HEK293 (cell line): ENCODE data around the gene MRO.

Experiments used
- BCL11A ChIP-seq: fragments of 450-650 bp; formaldehyde crosslinking; IDR thresholded peaks from 2 replicates; pipeline ENCODE4 v1.5.1; 2016; ENCODE audit warnings: low read depth, missing biosample characterization, missing genetic modification characterization
- BCL11B ChIP-seq: fragments of 450-650 bp; formaldehyde crosslinking; IDR thresholded peaks from 2 replicates; pipeline ENCODE4 v1.5.1; 2016; ENCODE audit warnings: low read depth, missing biosample characterization, missing genetic modification characterization
- BCL6B ChIP-seq: fragments of 450-650 bp; formaldehyde crosslinking; IDR thresholded peaks from 2 replicates; pipeline ENCODE4 v1.5.1; 2017; ENCODE audit warnings: missing biosample characterization, missing genetic modification characterization
- GLI4 ChIP-seq: fragments of 450-650 bp; formaldehyde crosslinking; IDR thresholded peaks from 2 replicates; pipeline ENCODE4 v1.5.1; 2016; ENCODE audit warnings: missing biosample characterization, missing genetic modification characterization
- HIC1 ChIP-seq: fragments of 450-650 bp; formaldehyde crosslinking; IDR thresholded peaks from 2 replicates; pipeline ENCODE4 v1.5.1; 2016; ENCODE audit warnings: missing biosample characterization, missing genetic modification characterization
- KLF16 ChIP-seq: fragments of 450-650 bp; formaldehyde crosslinking; IDR thresholded peaks from 2 replicates; pipeline ENCODE4 v1.5.1; 2017; ENCODE audit warnings: missing biosample characterization, missing genetic modification characterization
- KLF9 ChIP-seq: fragments of 450-650 bp; formaldehyde crosslinking; IDR thresholded peaks from 2 replicates; pipeline ENCODE4 v1.5.1; 2016; ENCODE audit warnings: missing biosample characterization, missing genetic modification characterization, low read depth
- SP3 ChIP-seq: fragments of 450-650 bp; formaldehyde crosslinking; IDR thresholded peaks from 2 replicates; pipeline ENCODE4 v1.5.1; 2016; ENCODE audit warnings: missing biosample characterization, missing genetic modification characterization
- ZNF114 ChIP-seq: fragments of 450-650 bp; formaldehyde crosslinking; IDR thresholded peaks from 2 replicates; pipeline ENCODE4 v1.5.0; 2017; ENCODE audit warnings: missing biosample characterization, missing genetic modification characterization
- ZNF138 ChIP-seq: fragments of 450-650 bp; formaldehyde crosslinking; IDR thresholded peaks from 2 replicates; pipeline ENCODE4 v1.5.1; 2016; ENCODE audit warnings: missing biosample characterization, missing genetic modification characterization, borderline replicate concordance
- ZNF16 ChIP-seq: fragments of 450-650 bp; formaldehyde crosslinking; IDR thresholded peaks from 2 replicates; pipeline ENCODE4 v1.5.1; 2016; ENCODE audit warnings: low read depth, missing biosample characterization, missing genetic modification characterization
- ZNF214 ChIP-seq: fragments of 450-650 bp; formaldehyde crosslinking; IDR thresholded peaks from 2 replicates; pipeline ENCODE4 v1.5.1; 2017; ENCODE audit warnings: missing biosample characterization, mild to moderate bottlenecking, missing genetic modification characterization, borderline replicate concordance
- ZNF24 ChIP-seq: fragments of 450-650 bp; formaldehyde crosslinking; IDR thresholded peaks from 2 replicates; pipeline ENCODE4 v1.5.1; 2016; ENCODE audit warnings: missing biosample characterization, missing genetic modification characterization
- ZNF391 ChIP-seq: fragments of 450-650 bp; formaldehyde crosslinking; IDR thresholded peaks from 2 replicates; pipeline ENCODE4 v1.5.1; 2016; ENCODE audit warnings: low read depth, missing biosample characterization, missing genetic modification characterization, borderline replicate concordance
- ZNF416 ChIP-seq: fragments of 450-650 bp; formaldehyde crosslinking; IDR thresholded peaks from 2 replicates; pipeline ENCODE4 v1.5.1; 2016; ENCODE audit warnings: missing biosample characterization, missing genetic modification characterization
- ZNF426 ChIP-seq: fragments of 450-650 bp; formaldehyde crosslinking; IDR thresholded peaks from 2 replicates; pipeline ENCODE4 v1.5.1; 2017; ENCODE audit warnings: missing biosample characterization, missing genetic modification characterization, mild to moderate bottlenecking, inconsistent platforms, moderate library complexity
- ZNF449 ChIP-seq: fragments of 450-650 bp; formaldehyde crosslinking; IDR thresholded peaks from 2 replicates; pipeline ENCODE4 v1.5.1; 2017; ENCODE audit warnings: missing biosample characterization, mild to moderate bottlenecking, missing genetic modification characterization, moderate library complexity
- ZNF510 ChIP-seq: fragments of 450-650 bp; formaldehyde crosslinking; IDR thresholded peaks from 2 replicates; pipeline ENCODE4 v1.5.1; 2018; ENCODE audit warnings: mild to moderate bottlenecking, missing genetic modification characterization, missing biosample characterization; ENCODE audit not compliant: insufficient replicate concordance
- ZNF548 ChIP-seq: fragments of 450-650 bp; formaldehyde crosslinking; IDR thresholded peaks from 2 replicates; pipeline ENCODE4 v1.5.1; 2016; ENCODE audit warnings: missing biosample characterization, missing genetic modification characterization
- ZNF585B ChIP-seq: fragments of 450-650 bp; formaldehyde crosslinking; IDR thresholded peaks from 2 replicates; pipeline ENCODE4 v1.5.1; 2016; ENCODE audit warnings: missing biosample characterization, missing genetic modification characterization
- ZNF629 ChIP-seq: fragments of 450-650 bp; formaldehyde crosslinking; IDR thresholded peaks from 2 replicates; pipeline ENCODE4 v1.5.1; 2017; ENCODE audit warnings: missing biosample characterization, missing genetic modification characterization
- ZNF660 ChIP-seq: fragments of 450-650 bp; IDR thresholded peaks from 2 replicates; pipeline ENCODE4 v1.5.1; 2018; ENCODE audit warnings: missing biosample characterization, mild to moderate bottlenecking, missing genetic modification characterization
- ZNF664 ChIP-seq: fragments of 450-650 bp; formaldehyde crosslinking; IDR thresholded peaks from 2 replicates; pipeline ENCODE4 v1.5.1; 2016; ENCODE audit warnings: missing biosample characterization, missing genetic modification characterization
- ZNF768 ChIP-seq: fragments of 450-650 bp; formaldehyde crosslinking; IDR thresholded peaks from 2 replicates; pipeline ENCODE4 v1.5.1; 2018; ENCODE audit warnings: missing biosample characterization, mild to moderate bottlenecking, missing genetic modification characterization
- ZSCAN5A ChIP-seq: fragments of 450-650 bp; formaldehyde crosslinking; IDR thresholded peaks from 2 replicates; pipeline ENCODE4 v1.5.1; 2016; ENCODE audit warnings: missing biosample characterization, missing genetic modification characterization
- TF ChIP-seq, protein P1 (sequence below): fragments of 450-650 bp; IDR thresholded peaks from 2 replicates; pipeline ENCODE4 v1.5.1; 2018; ENCODE audit warnings: missing biosample characterization, missing genetic modification characterization
- TF ChIP-seq, protein P2 (sequence below): fragments of 450-650 bp; formaldehyde crosslinking; IDR thresholded peaks from 2 replicates; pipeline ENCODE4 v1.5.1; 2017; ENCODE audit warnings: missing biosample characterization, missing genetic modification characterization
- TF ChIP-seq, protein P3 (sequence below): fragments of 450-650 bp; formaldehyde crosslinking; optimal IDR thresholded peaks from 2 replicates; pipeline ENCODE3; 2016; ENCODE audit warnings: missing biosample characterization, mild to moderate bottlenecking, missing genetic modification characterization

Gene MRO

DNA sequence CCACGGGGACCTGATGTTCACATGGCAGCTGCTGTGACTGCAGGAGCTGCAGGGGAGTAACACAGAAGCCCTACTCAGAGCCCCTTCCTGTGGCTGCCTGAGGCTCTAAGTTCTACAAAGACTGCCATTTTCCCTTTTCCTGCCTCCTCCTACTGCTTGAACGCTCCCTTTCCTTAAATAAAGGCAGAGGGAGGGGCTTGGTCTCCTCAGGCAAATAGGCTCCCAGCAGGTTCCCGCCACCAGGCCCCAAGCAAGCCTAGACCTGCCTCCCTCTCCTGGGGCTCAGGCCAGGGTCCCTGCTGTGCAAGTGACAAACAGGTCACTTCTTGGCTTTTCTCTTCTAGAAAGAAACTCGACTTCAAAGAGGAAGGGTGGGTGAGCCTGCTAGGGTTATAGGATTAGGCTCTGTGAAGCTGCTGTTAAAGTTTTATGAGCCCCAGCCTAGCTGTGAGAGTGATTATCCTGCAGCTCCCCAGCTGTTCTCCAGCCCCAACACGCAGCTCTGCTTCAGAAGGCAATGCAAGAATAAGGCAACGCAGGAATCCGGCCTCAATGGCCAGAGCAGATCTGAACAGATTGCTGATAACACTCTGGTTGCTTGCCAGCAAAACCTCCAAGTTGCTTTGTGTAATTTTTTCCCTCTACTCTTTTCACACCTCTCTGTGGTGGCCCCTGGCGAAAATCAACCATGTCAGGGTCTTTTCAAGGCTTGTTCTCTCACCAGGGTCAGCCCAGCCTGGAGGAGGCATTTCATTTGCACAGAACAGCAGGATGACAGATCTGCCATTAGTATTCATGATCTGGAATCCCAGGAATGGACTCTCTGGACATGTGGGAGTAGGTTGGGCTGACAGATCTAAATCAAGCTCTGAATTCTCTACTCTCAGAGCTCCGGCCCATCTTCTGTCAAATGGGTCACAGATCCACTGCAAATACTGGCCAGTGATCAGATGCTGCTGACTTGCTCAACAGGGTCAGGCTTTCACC, 71.3 kb downstream of the MRO start (continued):
- peak; percentile 26; the same call in 1 of the 2 replicates for TF ChIP-seq ZNF449
- TF ChIP-seq ZNF548 (tag by site-specific recombination): no peak
- no peak for TF ChIP-seq ZNF426 (tag by site-specific recombination)
- no peak for TF ChIP-seq ZNF391 (tag by site-specific recombination)
- TF ChIP-seq ZNF114 (tag by site-specific recombination): no peak
- TF ChIP-seq ZNF664 (tag by site-specific recombination): peak; percentile 59; the same call in 1 of the 2 replicates
- TF ChIP-seq, protein P1, sequence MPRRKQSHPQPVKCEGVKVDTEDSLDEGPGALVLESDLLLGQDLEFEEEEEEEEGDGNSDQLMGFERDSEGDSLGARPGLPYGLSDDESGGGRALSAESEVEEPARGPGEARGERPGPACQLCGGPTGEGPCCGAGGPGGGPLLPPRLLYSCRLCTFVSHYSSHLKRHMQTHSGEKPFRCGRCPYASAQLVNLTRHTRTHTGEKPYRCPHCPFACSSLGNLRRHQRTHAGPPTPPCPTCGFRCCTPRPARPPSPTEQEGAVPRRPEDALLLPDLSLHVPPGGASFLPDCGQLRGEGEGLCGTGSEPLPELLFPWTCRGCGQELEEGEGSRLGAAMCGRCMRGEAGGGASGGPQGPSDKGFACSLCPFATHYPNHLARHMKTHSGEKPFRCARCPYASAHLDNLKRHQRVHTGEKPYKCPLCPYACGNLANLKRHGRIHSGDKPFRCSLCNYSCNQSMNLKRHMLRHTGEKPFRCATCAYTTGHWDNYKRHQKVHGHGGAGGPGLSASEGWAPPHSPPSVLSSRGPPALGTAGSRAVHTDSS: no peak
- TF ChIP-seq ZNF768 (tag by site-specific recombination): no peak
- TF ChIP-seq KLF9: no peak
- no peak for TF ChIP-seq ZNF214 (tag by site-specific recombination)
- TF ChIP-seq GLI4: no peak
- peak; percentile 55; the same call in 1 of the 2 replicates for TF ChIP-seq ZNF629 (tag by site-specific recombination)
- TF ChIP-seq, protein P2, sequence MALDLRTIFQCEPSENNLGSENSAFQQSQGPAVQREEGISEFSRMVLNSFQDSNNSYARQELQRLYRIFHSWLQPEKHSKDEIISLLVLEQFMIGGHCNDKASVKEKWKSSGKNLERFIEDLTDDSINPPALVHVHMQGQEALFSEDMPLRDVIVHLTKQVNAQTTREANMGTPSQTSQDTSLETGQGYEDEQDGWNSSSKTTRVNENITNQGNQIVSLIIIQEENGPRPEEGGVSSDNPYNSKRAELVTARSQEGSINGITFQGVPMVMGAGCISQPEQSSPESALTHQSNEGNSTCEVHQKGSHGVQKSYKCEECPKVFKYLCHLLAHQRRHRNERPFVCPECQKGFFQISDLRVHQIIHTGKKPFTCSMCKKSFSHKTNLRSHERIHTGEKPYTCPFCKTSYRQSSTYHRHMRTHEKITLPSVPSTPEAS: no peak
- TF ChIP-seq ZNF510: peak; percentile 8
- TF ChIP-seq SP3 (tag by site-specific recombination): no peak
- TF ChIP-seq ZNF16 (tag by site-specific recombination): no peak
- TF ChIP-seq ZNF24 (tag by site-specific recombination): 0 out of 2 replicates have a peak, but pooled peaks have one; percentile 82
- no peak for TF ChIP-seq BCL6B (tag by site-specific recombination)
- TF ChIP-seq KLF16: no peak
- no peak for TF ChIP-seq ZNF416 (tag by site-specific recombination)
- TF ChIP-seq BCL11A: no peak
- TF ChIP-seq BCL11B (tag by site-specific recombination): no peak
- TF ChIP-seq, protein P3, sequence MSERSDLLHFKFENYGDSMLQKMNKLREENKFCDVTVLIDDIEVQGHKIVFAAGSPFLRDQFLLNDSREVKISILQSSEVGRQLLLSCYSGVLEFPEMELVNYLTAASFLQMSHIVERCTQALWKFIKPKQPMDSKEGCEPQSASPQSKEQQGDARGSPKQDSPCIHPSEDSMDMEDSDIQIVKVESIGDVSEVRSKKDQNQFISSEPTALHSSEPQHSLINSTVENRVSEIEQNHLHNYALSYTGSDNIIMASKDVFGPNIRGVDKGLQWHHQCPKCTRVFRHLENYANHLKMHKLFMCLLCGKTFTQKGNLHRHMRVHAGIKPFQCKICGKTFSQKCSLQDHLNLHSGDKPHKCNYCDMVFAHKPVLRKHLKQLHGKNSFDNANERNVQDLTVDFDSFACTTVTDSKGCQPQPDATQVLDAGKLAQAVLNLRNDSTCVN (tag by site-specific recombination): no peak
- no peak for TF ChIP-seq ZNF138
- peak; percentile 81 for TF ChIP-seq HIC1
- TF ChIP-seq ZNF585B (tag by site-specific recombination): no peak
- no peak for TF ChIP-seq ZSCAN5A (tag by site-specific recombination)
- peak; percentile 83; the same call in 1 of the 2 replicates for TF ChIP-seq ZNF660 (tag by site-specific recombination)
